ENCODE data around the gene PRR36. TPM values are rescaled to one million over a fixed set of nuclear protein-coding genes. Genes with fewer than 3 reads are reported as not detected.

PRR36 gene
- total RNA-seq, 1 experiment from 2014 or later: 11.7 TPM

DNA sequence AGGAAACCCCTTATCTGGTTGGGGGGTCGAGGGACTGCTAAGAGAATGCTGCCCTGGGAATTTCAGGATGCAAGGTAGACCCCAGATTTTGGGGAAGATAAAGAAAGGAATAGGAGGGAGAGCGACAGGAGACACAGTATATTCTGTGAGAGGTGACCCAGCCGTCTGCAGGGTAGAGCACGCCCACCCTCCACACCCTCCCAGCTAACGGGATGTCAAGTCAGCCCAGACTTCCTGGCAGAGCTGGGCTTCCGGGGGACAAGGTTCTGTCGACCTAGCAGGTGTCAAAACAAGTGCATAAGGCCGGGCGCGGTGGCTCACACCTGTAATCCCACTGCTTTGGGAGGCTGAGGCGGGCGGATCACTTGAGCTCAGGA is 695 bp upstream of the PRR36 start:
- Mint-ChIP-seq H3K36me3 (ENCODE audit: insufficient read depth, unreplicated experiment) (peaks cover 33% of the 10 kb centered on the region), H3K9me3 (ENCODE audit: low read depth, unreplicated experiment) (no peaks in the 10 kb centered on the region), H3K4me1 (ENCODE audit: low read depth, unreplicated experiment) (peaks cover 10% of the 10 kb centered on the region), H3K27me3 (ENCODE audit: unreplicated experiment) (no peaks in the 10 kb centered on the region), H3K4me3 (ENCODE audit: low read depth, unreplicated experiment) (peak overlapping the region; percentile 63), H3K27ac (ENCODE audit: unreplicated experiment) (no peak overlapping the region)
- DNase-seq: no peak
- BruUV-seq (replicated peaks): no TSS peak
- CTCF ChIA-PET: no interaction called here
- TF ChIP-seq, protein P1, sequence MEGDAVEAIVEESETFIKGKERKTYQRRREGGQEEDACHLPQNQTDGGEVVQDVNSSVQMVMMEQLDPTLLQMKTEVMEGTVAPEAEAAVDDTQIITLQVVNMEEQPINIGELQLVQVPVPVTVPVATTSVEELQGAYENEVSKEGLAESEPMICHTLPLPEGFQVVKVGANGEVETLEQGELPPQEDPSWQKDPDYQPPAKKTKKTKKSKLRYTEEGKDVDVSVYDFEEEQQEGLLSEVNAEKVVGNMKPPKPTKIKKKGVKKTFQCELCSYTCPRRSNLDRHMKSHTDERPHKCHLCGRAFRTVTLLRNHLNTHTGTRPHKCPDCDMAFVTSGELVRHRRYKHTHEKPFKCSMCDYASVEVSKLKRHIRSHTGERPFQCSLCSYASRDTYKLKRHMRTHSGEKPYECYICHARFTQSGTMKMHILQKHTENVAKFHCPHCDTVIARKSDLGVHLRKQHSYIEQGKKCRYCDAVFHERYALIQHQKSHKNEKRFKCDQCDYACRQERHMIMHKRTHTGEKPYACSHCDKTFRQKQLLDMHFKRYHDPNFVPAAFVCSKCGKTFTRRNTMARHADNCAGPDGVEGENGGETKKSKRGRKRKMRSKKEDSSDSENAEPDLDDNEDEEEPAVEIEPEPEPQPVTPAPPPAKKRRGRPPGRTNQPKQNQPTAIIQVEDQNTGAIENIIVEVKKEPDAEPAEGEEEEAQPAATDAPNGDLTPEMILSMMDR (IDR thresholded peaks at IDR 0.05; ENCODE audit: unreplicated experiment): no peak
- intact Hi-C loops (cut with micrococcal nuclease; ENCODE audit: unreplicated experiment): no loop called here

DNA sequence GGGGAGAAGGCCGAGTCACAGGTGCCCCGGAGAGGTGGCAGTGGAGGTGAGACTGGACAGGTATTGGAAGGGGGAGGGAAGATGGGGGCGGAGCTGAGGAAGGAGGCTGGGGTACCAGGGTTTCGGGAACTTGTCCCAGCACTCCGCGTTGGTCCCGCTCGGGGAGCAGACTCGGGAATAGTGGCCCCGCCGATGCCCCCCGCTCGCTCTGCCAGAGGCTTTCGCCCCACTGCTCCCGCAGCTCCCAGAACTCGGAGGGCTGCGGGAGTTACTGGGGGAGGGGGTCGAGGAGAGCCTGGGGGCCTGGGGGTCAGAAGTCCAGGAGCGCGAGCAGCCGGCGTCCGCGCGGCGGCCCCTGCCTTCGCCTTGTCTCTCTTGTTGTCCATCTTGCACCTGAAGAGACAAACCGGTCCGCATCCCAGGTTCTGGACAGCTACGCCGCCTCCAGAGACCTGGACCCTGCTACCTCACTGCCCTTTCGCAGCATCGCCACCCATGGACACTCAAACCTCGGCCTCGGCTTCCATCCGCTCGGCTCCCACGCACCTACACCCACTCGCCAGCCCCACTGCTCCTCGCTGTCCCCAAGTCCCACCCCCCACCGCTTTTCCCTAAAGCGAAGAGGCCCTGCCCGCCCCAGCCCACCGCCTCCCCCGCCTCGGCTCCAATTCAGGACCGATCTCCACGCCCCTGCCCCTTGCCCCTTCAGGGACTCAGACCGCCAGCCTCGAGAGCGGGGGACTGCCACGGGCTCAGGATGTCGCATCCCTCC is 700 bp downstream of the PRR36 start:
- BruUV-seq (replicated peaks): no TSS peak
- CTCF ChIA-PET: no interaction called here
- no peaks in the 10 kb centered on the region for H3K27me3 Mint-ChIP-seq (ENCODE audit: unreplicated experiment)
- intact Hi-C loops (cut with micrococcal nuclease; ENCODE audit: unreplicated experiment): no loop called here
- H3K4me3 Mint-ChIP-seq (ENCODE audit: low read depth, unreplicated experiment): peak overlapping the region; percentile 63
- no peaks in the 10 kb centered on the region for H3K9me3 Mint-ChIP-seq (ENCODE audit: low read depth, unreplicated experiment)
- H3K4me1 Mint-ChIP-seq (ENCODE audit: low read depth, unreplicated experiment): peaks cover 10% of the 10 kb centered on the region
- peaks cover 44% of the 10 kb centered on the region for H3K36me3 Mint-ChIP-seq (ENCODE audit: insufficient read depth, unreplicated experiment)
- no peak for DNase-seq
- H3K27ac Mint-ChIP-seq (ENCODE audit: unreplicated experiment): no peak overlapping the region
- TF ChIP-seq, protein P1 (IDR thresholded peaks at IDR 0.05; ENCODE audit: unreplicated experiment): no peak

DNA sequence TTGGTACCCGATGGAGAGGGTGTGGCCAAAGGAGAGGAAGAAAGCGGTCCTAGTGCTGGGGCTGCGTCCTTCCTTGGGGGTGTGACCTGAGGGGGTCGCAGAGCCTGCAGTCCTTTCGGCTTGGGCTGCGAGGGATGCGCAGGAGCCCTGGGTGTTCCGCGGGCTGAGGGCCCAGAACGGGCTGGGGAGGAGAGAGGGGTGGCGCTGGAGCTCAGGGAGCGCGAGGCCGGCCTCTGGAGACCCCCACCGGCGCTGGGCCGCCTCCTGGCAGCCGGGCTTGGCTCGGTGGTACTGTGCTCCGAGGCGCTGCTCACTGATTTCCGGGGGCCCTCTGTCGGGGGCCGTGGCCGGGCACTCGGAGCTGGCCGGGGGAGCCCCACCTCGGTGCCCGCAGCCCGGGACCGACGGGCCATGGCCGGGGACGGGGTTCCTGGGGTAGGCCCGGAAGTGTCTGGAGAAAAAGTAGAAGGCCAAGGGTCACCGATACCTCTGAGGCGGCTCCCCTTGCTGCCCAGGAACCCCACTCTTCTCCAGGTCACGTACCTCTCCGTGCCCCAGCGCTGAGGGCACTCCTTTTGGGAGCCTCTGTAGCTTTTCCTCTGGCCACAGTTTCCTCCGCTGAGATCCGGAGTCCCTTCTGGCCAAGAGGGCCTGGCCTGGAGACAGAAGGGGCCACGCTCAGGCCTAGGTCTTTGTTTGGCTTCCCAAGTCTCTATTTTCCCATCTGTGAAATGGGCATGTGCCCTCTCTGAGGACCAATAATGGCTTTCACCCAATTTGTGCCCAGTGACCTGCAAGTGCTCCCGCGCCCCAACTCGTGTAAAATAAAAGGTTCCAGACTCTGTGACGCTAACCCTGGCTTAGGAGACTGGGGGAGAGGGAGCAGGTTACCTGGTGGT is 1.6 kb downstream of the PRR36 start:
- no TSS peak for BruUV-seq (replicated peaks)
- H3K36me3 Mint-ChIP-seq (ENCODE audit: insufficient read depth, unreplicated experiment): peaks cover 45% of the 10 kb centered on the region
- no peaks in the 10 kb centered on the region for H3K9me3 Mint-ChIP-seq (ENCODE audit: low read depth, unreplicated experiment)

More for the DNA sequence above, 1.6 kb downstream of the PRR36 start:
- no peak overlapping the region for H3K4me3 Mint-ChIP-seq (ENCODE audit: low read depth, unreplicated experiment)
- CTCF ChIA-PET: no interaction called here
- TF ChIP-seq, protein P1 (IDR thresholded peaks at IDR 0.05; ENCODE audit: unreplicated experiment): no peak
- no peak overlapping the region for H3K27ac Mint-ChIP-seq (ENCODE audit: unreplicated experiment)
- H3K4me1 Mint-ChIP-seq (ENCODE audit: low read depth, unreplicated experiment): peaks cover 10% of the 10 kb centered on the region
- H3K27me3 Mint-ChIP-seq (ENCODE audit: unreplicated experiment): no peaks in the 10 kb centered on the region
- DNase-seq: no peak
- intact Hi-C loops (cut with micrococcal nuclease; ENCODE audit: unreplicated experiment): no loop called here
